ENCODE data around the gene RNF145. TPM values are rescaled to one million over a fixed set of nuclear protein-coding genes. Genes with fewer than 3 reads are reported as not detected.
A peak's percentile ranks its signal among the peaks of the same experiment; 100 is the strongest.
"Not testable (repeated sequence)": the region's sequence is repeated elsewhere in the genome, so short reads cannot be mapped to it uniquely, and the experiment has no call there.

RNF145 gene
- 18.6 TPM for total RNA-seq

- DNase-seq (ENCODE audit: low read depth in 2 of 3, low spot score in 2 of 3): peak; percentile 89 to 93 (median 91)
Observed at GRCh38 chr5:159209438-159210209, at the start of gene RNF145. Gene RNF145 (minus strand): TSS chr5:159209553. CDS start chr5:159203617, 5,936 bp downstream.

GRCh38 chr5:159258361-159258760 lies 49.0 kb upstream of the RNF145 start:
- no peak for DNase-seq (ENCODE audit: low read depth in 2 of 3, low spot score in 2 of 3)

GRCh38 chr5:159257629-159258283 lies 48.4 kb upstream of the RNF145 start:
- no peak for DNase-seq (ENCODE audit: low read depth in 2 of 3, low spot score in 2 of 3)

- DNase-seq (ENCODE audit: low read depth in 2 of 3, low spot score in 2 of 3): no peak
Observed at GRCh38 chr5:159257007-159257406, 47.7 kb upstream of the RNF145 start.

GRCh38 chr5:159252195-159252594 lies 42.8 kb upstream of the RNF145 start:
- DNase-seq (ENCODE audit: low read depth in 2 of 3, low spot score in 2 of 3): no peak

GRCh38 chr5:159249158-159249557 lies 39.8 kb upstream of the RNF145 start:
- no peak for DNase-seq (ENCODE audit: low read depth in 2 of 3, low spot score in 2 of 3)

GRCh38 chr5:159244890-159245289 lies 35.5 kb upstream of the RNF145 start:
- DNase-seq (ENCODE audit: low read depth in 2 of 3, low spot score in 2 of 3): no peak

- DNase-seq (ENCODE audit: low read depth in 2 of 3, low spot score in 2 of 3): peak in 1 of 3 donors; percentile 7
Observed at GRCh38 chr5:159244163-159244562, 34.8 kb upstream of the RNF145 start.

GRCh38 chr5:159243385-159243784 lies 34.0 kb upstream of the RNF145 start:
- DNase-seq (ENCODE audit: low read depth in 2 of 3, low spot score in 2 of 3): no peak

GRCh38 chr5:159242656-159243055 lies 33.3 kb upstream of the RNF145 start:
- peak in 2 of 3 donors; percentile 29 to 33 for DNase-seq (ENCODE audit: low read depth in 2 of 3, low spot score in 2 of 3)

GRCh38 chr5:159241946-159242552 lies 32.7 kb upstream of the RNF145 start:
- peak in 1 of 3 donors; percentile 29 for DNase-seq (ENCODE audit: low read depth in 2 of 3, low spot score in 2 of 3)

- no peak for DNase-seq (ENCODE audit: low read depth in 2 of 3, low spot score in 2 of 3)
Observed at GRCh38 chr5:159240301-159240870, 31.0 kb upstream of the RNF145 start.

- not testable (repeated sequence) for DNase-seq (ENCODE audit: low read depth in 2 of 3, low spot score in 2 of 3)
Observed at GRCh38 chr5:159235871-159236520, 26.6 kb upstream of the RNF145 start.

- DNase-seq (ENCODE audit: low read depth in 2 of 3, low spot score in 2 of 3): no peak
Observed at GRCh38 chr5:159231167-159231566, 21.8 kb upstream of the RNF145 start.

- DNase-seq (ENCODE audit: low read depth in 2 of 3, low spot score in 2 of 3): no peak
Observed at GRCh38 chr5:159230657-159231056, 21.3 kb upstream of the RNF145 start.

- DNase-seq (ENCODE audit: low read depth in 2 of 3, low spot score in 2 of 3): not testable (repeated sequence)
Observed at GRCh38 chr5:159228097-159228496, 18.7 kb upstream of the RNF145 start.

- no peak for DNase-seq (ENCODE audit: low read depth in 2 of 3, low spot score in 2 of 3)
Observed at GRCh38 chr5:159227452-159227851, 18.1 kb upstream of the RNF145 start.

GRCh38 chr5:159226451-159226850 lies 17.1 kb upstream of the RNF145 start:
- DNase-seq (ENCODE audit: low read depth in 2 of 3, low spot score in 2 of 3): no peak

- DNase-seq (ENCODE audit: low read depth in 2 of 3, low spot score in 2 of 3): no peak
Observed at GRCh38 chr5:159224471-159224870, 15.1 kb upstream of the RNF145 start.

GRCh38 chr5:159223469-159223868 lies 14.1 kb upstream of the RNF145 start:
- no peak for DNase-seq (ENCODE audit: low read depth in 2 of 3, low spot score in 2 of 3)

- DNase-seq (ENCODE audit: low read depth in 2 of 3, low spot score in 2 of 3): no peak
Observed at GRCh38 chr5:159220206-159220605, 10.9 kb upstream of the RNF145 start.

Data from hematopoietic multipotent progenitor cell (in vitro differentiated cells).